GM23338 (cell line): Measurements from ENCODE around the gene CRABP1. TPM values are rescaled to one million over a fixed set of nuclear protein-coding genes. Genes with fewer than 3 reads are reported as not detected.

Source experiments
- ATAC-seq: fragments of 200-7000 bp; cut with Tn5 transposase; 3 replicates; pipeline ENCODE4 v1.9.1; 2020
- DNase-seq: peaks from one replicate; pipeline ENCODE4 v3.0.0-alpha.2; 2015; ENCODE audit warnings: low spot score
- H2AFZ ChIP-seq: fragments of 200-600 bp; sonication (generic); 2 replicates; pipeline ENCODE4 v1.8.0; 2016; ENCODE audit warnings: antibody characterized with exemption, mild to moderate bottlenecking, moderate library complexity
- H3F3A ChIP-seq: fragments of 200-600 bp; sonication (generic); replicated peaks from 2 replicates; pipeline ENCODE4 v1.8.0; 2017; ENCODE audit warnings: antibody characterized with exemption, mixed run types, low read depth
- H3K27ac ChIP-seq: fragments of 200-600 bp; sonication (generic); 2 replicates; pipeline ENCODE4 v1.6.1; 2016; ENCODE audit warnings: low read depth
- H3K27me3 ChIP-seq: fragments of 200-600 bp; sonication (generic); 2 replicates; pipeline ENCODE4 v1.8.0; 2016; ENCODE audit warnings: mild to moderate bottlenecking, mixed run types, moderate library complexity; ENCODE audit not compliant: insufficient read depth
- H3K36me3 ChIP-seq: fragments of 200-600 bp; sonication (generic); 2 replicates; pipeline ENCODE4 v1.8.0; 2016; ENCODE audit warnings: mild to moderate bottlenecking; ENCODE audit not compliant: insufficient read depth
- H3K4me1 ChIP-seq: fragments of 200-600 bp; sonication (generic); 2 replicates; pipeline ENCODE4 v1.8.0; 2016; ENCODE audit warnings: mild to moderate bottlenecking, moderate library complexity; ENCODE audit not compliant: insufficient read depth
- H3K4me2 ChIP-seq: fragments of 200-600 bp; sonication (generic); 2 replicates; pipeline ENCODE4 v1.7.1; 2017; ENCODE audit warnings: mixed run types
- H3K4me3 ChIP-seq: fragments of 200-600 bp; sonication (generic); 2 replicates; pipeline ENCODE4 v1.6.1; 2016; ENCODE audit warnings: mixed run types
- H3K79me2 ChIP-seq: fragments of 200-600 bp; sonication (generic); replicated peaks from 2 replicates; pipeline ENCODE4 v1.8.0; 2017; ENCODE audit warnings: mild to moderate bottlenecking; ENCODE audit not compliant: insufficient read depth
- H3K9me2 ChIP-seq: fragments of 200-600 bp; sonication (generic); 2 replicates; pipeline ENCODE4 v1.8.0; 2017; ENCODE audit not compliant: insufficient read depth
- H4K20me1 ChIP-seq: fragments of 200-600 bp; sonication (generic); replicated peaks from 2 replicates; pipeline ENCODE4 v1.8.0; 2017; ENCODE audit warnings: mild to moderate bottlenecking; ENCODE audit not compliant: insufficient read depth
- H3K27ac Mint-ChIP-seq: 2 replicates; pipeline ENCODE4 v1.8.0; 2020; ENCODE audit warnings: inconsistent platforms, mild to moderate bottlenecking, moderate library complexity, mixed read lengths
- H3K27me3 Mint-ChIP-seq: 3 replicates; pipeline ENCODE4 v1.8.0; 2022; ENCODE audit warnings: low read depth, mild to moderate bottlenecking, moderate library complexity, mixed read lengths, inconsistent platforms; ENCODE audit not compliant: insufficient read depth, poor library complexity
- H3K36me3 Mint-ChIP-seq: 3 replicates; pipeline ENCODE4 v1.8.0; 2021; ENCODE audit warnings: low read depth, mild to moderate bottlenecking, inconsistent platforms, moderate library complexity, mixed read lengths
- H3K4me1 Mint-ChIP-seq: 3 replicates; pipeline ENCODE4 v1.8.0; 2020; ENCODE audit warnings: mild to moderate bottlenecking, inconsistent platforms, mixed read lengths
- H3K4me3 Mint-ChIP-seq: 3 replicates; pipeline ENCODE4 v1.8.0; 2021; ENCODE audit warnings: moderate library complexity, mild to moderate bottlenecking, inconsistent platforms, mixed read lengths
- H3K9me3 Mint-ChIP-seq: 3 replicates; pipeline ENCODE4 v1.8.0; 2020; ENCODE audit warnings: moderate library complexity, mild to moderate bottlenecking, inconsistent platforms, mixed read lengths
- CREB1 ChIP-seq: fragments of 250-450 bp; sonication (Bioruptor Pico); IDR thresholded peaks from 2 replicates; pipeline ENCODE4 v1.5.0; 2020; ENCODE audit warnings: low read depth, mild to moderate bottlenecking, moderate library complexity
- CTCF ChIP-seq, 2 experiments: fragments of 200-600 bp in 1 of 2; sonication (generic) in 1 of 2; conservative IDR thresholded peaks; 2 replicates each; pipeline versions ENCODE4 v1.5.1 to v1.6.1; 2016 to 2017; ENCODE audit warnings: antibody characterized with exemption in 2 of 2, low read depth in 2 of 2, mild to moderate bottlenecking in 2 of 2, moderate library complexity in 1 of 2
- ETS1 ChIP-seq: IDR thresholded peaks from 2 replicates; pipeline ENCODE4 v1.6.1; 2016; ENCODE audit warnings: antibody characterized with exemption
- EZH2 ChIP-seq: fragments of 200-600 bp; sonication (generic); IDR thresholded peaks from one replicate; pipeline ENCODE4 v1.8.0; 2017; ENCODE audit warnings: antibody characterized with exemption, mild to moderate bottlenecking, low read depth; ENCODE audit not compliant: unreplicated experiment
- EZH2phosphoT487 ChIP-seq: fragments of 200-600 bp; sonication (generic); IDR thresholded peaks from one replicate; pipeline ENCODE4 v1.8.1; 2018; ENCODE audit warnings: antibody characterized with exemption; ENCODE audit not compliant: unreplicated experiment
- JUNB ChIP-seq: IDR thresholded peaks from one replicate; pipeline ENCODE4 v1.6.1; 2016; ENCODE audit warnings: antibody characterized with exemption; ENCODE audit not compliant: unreplicated experiment
- NANOG ChIP-seq: IDR thresholded peaks from 2 replicates; pipeline ENCODE4 v1.6.1; 2016; ENCODE audit warnings: antibody characterized with exemption, borderline replicate concordance
- POLR2AphosphoS5 ChIP-seq: IDR thresholded peaks from 2 replicates; pipeline ENCODE4 v1.6.1; 2016; ENCODE audit warnings: antibody characterized with exemption, low read depth
- REST ChIP-seq: IDR thresholded peaks from one replicate; pipeline ENCODE4 v1.6.1; 2018; ENCODE audit warnings: antibody characterized with exemption; ENCODE audit not compliant: unreplicated experiment
- STAT1 ChIP-seq: IDR thresholded peaks from one replicate; pipeline ENCODE4 v1.6.1; 2016; ENCODE audit warnings: antibody characterized with exemption; ENCODE audit not compliant: unreplicated experiment
- ZNF114 ChIP-seq: fragments of 250-450 bp; sonication (Bioruptor Pico); IDR thresholded peaks from 2 replicates; pipeline ENCODE4 v1.5.0; 2020; ENCODE audit warnings: mild to moderate bottlenecking, moderate library complexity
- ZNF331 ChIP-seq: fragments of 250-450 bp; sonication (Bioruptor Pico); IDR thresholded peaks from 2 replicates; pipeline ENCODE4 v1.5.0; 2020; ENCODE audit warnings: low read depth, mild to moderate bottlenecking, moderate library complexity
- polyA plus RNA-seq: library from polyadenylated mRNA; unstranded; fragments of >200 nt; fragmentation: Nextera tagmentation; extraction: Ambion mirVana; gene quantifications from 2 replicates; pipeline ENCODE4 v1.2.1, GENCODE V29; 2016
- total RNA-seq: library from RNA; depleted of rRNA; stranded (reverse); fragments of >200 nt; shearing (Covaris generic); gene quantifications from 2 replicates; pipeline ENCODE4 v1.2.3, GENCODE V29; 2014
- TF ChIP-seq, protein P1 (sequence below): fragments of 250-450 bp; sonication (Bioruptor Pico); IDR thresholded peaks from 2 replicates; pipeline ENCODE4 v1.5.0; 2020; ENCODE audit warnings: mild to moderate bottlenecking, moderate library complexity

The CRABP1 gene
- total and polyA plus RNA-seq, 2 experiments from 2014 or later, result 156 to 522 TPM

DNA sequence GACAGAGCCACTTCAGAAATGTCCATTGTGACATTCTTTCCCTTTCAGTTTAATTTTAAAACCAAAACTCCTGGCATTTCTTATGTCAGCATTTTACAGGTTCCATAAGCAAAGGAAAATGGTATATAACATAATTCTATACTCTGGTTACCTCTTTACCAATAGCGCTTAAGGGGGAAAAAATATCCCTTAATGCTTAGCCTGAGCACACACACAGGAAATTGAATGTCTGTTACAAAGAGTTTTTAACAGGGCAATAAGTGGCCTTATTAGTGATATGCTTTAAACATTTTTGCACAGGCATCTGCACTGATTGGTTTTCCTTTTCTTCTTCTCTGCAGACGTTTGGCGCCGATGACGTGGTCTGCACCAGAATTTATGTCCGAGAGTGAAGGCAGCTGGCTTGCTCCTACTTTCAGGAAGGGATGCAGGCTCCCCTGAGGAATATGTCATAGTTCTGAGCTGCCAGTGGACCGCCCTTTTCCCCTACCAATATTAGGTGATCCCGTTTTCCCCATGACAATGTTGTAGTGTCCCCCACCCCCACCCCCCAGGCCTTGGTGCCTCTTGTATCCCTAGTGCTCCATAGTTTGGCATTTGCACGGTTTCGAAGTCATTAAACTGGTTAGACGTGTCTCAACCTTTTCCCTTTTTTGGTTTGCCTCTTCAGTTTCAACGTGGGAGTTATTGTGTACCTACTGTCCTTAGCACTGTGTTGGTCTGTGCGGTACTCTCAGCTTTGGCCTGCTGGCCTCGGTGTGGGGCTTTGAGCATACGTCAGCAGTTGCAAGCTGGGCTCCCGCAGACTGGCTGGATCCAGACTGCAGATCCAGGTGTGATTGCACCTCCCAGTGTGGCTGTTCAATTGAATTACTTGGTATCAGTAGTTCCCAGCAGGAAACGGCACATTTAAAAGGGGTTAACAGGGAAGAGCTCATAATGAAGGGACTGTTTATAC is 7.7 kb downstream of the CRABP1 start:
- peaks cover 50% of the 10 kb centered on the region for H3K36me3 Mint-ChIP-seq
- no peak overlapping the region for H3K27ac ChIP-seq
- TF ChIP-seq EZH2phosphoT487 (no peak), POLR2AphosphoS5 (no peak), CTCF (conservative IDR thresholded peaks at IDR 0.05; ENCODE audit: low read depth in 2 of 2) (no peak), REST (no peak), NANOG (no peak), ZNF114 (no peak), EZH2 (no peak), STAT1 (no peak), JUNB (no peak), ETS1 (no peak), ZNF331 (CRISPR knock-in tag) (no peak), CREB1 (CRISPR knock-in tag) (no peak)
- TF ChIP-seq, protein P1, sequence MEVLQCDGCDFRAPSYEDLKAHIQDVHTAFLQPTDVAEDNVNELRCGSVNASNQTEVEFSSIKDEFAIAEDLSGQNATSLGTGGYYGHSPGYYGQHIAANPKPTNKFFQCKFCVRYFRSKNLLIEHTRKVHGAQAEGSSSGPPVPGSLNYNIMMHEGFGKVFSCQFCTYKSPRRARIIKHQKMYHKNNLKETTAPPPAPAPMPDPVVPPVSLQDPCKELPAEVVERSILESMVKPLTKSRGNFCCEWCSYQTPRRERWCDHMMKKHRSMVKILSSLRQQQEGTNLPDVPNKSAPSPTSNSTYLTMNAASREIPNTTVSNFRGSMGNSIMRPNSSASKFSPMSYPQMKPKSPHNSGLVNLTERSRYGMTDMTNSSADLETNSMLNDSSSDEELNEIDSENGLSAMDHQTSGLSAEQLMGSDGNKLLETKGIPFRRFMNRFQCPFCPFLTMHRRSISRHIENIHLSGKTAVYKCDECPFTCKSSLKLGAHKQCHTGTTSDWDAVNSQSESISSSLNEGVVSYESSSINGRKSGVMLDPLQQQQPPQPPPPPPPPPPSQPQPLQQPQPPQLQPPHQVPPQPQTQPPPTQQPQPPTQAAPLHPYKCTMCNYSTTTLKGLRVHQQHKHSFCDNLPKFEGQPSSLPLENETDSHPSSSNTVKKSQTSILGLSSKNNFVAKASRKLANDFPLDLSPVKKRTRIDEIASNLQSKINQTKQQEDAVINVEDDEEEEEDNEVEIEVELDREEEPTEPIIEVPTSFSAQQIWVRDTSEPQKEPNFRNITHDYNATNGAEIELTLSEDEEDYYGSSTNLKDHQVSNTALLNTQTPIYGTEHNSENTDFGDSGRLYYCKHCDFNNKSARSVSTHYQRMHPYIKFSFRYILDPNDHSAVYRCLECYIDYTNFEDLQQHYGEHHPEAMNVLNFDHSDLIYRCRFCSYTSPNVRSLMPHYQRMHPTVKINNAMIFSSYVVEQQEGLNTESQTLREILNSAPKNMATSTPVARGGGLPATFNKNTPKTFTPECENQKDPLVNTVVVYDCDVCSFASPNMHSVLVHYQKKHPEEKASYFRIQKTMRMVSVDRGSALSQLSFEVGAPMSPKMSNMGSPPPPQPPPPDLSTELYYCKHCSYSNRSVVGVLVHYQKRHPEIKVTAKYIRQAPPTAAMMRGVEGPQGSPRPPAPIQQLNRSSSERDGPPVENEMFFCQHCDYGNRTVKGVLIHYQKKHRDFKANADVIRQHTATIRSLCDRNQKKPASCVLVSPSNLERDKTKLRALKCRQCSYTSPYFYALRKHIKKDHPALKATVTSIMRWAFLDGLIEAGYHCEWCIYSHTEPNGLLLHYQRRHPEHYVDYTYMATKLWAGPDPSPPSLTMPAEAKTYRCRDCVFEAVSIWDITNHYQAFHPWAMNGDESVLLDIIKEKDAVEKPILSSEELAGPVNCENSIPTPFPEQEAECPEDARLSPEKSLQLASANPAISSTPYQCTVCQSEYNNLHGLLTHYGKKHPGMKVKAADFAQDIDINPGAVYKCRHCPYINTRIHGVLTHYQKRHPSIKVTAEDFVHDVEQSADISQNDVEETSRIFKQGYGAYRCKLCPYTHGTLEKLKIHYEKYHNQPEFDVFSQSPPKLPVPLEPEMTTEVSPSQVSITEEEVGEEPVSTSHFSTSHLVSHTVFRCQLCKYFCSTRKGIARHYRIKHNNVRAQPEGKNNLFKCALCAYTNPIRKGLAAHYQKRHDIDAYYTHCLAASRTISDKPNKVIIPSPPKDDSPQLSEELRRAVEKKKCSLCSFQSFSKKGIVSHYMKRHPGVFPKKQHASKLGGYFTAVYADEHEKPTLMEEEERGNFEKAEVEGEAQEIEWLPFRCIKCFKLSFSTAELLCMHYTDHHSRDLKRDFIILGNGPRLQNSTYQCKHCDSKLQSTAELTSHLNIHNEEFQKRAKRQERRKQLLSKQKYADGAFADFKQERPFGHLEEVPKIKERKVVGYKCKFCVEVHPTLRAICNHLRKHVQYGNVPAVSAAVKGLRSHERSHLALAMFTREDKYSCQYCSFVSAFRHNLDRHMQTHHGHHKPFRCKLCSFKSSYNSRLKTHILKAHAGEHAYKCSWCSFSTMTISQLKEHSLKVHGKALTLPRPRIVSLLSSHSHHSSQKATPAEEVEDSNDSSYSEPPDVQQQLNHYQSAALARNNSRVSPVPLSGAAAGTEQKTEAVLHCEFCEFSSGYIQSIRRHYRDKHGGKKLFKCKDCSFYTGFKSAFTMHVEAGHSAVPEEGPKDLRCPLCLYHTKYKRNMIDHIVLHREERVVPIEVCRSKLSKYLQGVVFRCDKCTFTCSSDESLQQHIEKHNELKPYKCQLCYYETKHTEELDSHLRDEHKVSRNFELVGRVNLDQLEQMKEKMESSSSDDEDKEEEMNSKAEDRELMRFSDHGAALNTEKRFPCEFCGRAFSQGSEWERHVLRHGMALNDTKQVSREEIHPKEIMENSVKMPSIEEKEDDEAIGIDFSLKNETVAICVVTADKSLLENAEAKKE (CRISPR knock-in tag), result no peak
- DNase-seq (no peak), ATAC-seq (peak; percentile 67)
- no peak overlapping the region for H2AFZ ChIP-seq
- no peaks in the 10 kb centered on the region for H3K79me2 ChIP-seq
- no peaks in the 10 kb centered on the region for H3K9me3 Mint-ChIP-seq
- peaks cover 24% of the 10 kb centered on the region for H3K36me3 ChIP-seq
- no peak overlapping the region for H3K27ac Mint-ChIP-seq
- peaks cover 2% of the 10 kb centered on the region for H3K27me3 Mint-ChIP-seq
- H3F3A ChIP-seq, result no peaks in the 10 kb centered on the region
- peak overlapping the region; percentile 2; the same call in 1 of the 3 replicates for H3K4me3 Mint-ChIP-seq
- no peaks in the 10 kb centered on the region for H3K27me3 ChIP-seq
- H3K4me2 ChIP-seq, result no peak overlapping the region
- H3K4me1 ChIP-seq, result no peaks in the 10 kb centered on the region; the same call in 1 of the 2 replicates
- H3K9me2 ChIP-seq, result no peaks in the 10 kb centered on the region; the same call in 1 of the 2 replicates
- no peaks in the 10 kb centered on the region for H4K20me1 ChIP-seq
- peaks cover 10% of the 10 kb centered on the region for H3K4me1 Mint-ChIP-seq
- no peak overlapping the region for H3K4me3 ChIP-seq
